HepG2 (cell line): Measurements from ENCODE around the gene SNX3. TPM values are rescaled to one million over a fixed set of nuclear protein-coding genes. Genes with fewer than 3 reads are reported as not detected.
A peak's percentile ranks its signal among the peaks of the same experiment; 100 is the strongest.

Experiments used
- ETV5 ChIP-seq: IDR thresholded peaks from 2 replicates; pipeline ENCODE4 v1.6.1; 2018; ENCODE audit warnings: missing biosample characterization, missing genetic modification reagents, inconsistent platforms, borderline replicate concordance
- FOXC1 ChIP-seq: sonication (generic); formaldehyde crosslinking; IDR thresholded peaks from 2 replicates; pipeline ENCODE4 v1.8.0; 2022; ENCODE audit warnings: mild to moderate bottlenecking, missing genetic modification reagents, borderline replicate concordance
- HDAC1 ChIP-seq: sonication (generic); formaldehyde crosslinking; IDR thresholded peaks from 2 replicates; pipeline ENCODE4 v1.5.1; 2020; ENCODE audit warnings: mild to moderate bottlenecking, missing genetic modification reagents
- HNRNPK ChIP-seq: fragments of 200-400 bp; formaldehyde crosslinking; IDR thresholded peaks from 2 replicates; pipeline ENCODE4 v1.6.1; 2018; ENCODE audit warnings: low read length, low read depth, moderate library complexity, mild to moderate bottlenecking; ENCODE audit not compliant: poor library complexity, severe bottlenecking
- JUNB ChIP-seq: sonication (generic); formaldehyde crosslinking; IDR thresholded peaks from 2 replicates; pipeline ENCODE4 v1.8.0; 2022; ENCODE audit warnings: missing genetic modification reagents, mild to moderate bottlenecking, borderline replicate concordance
- KMT2A ChIP-seq: sonication (generic); formaldehyde crosslinking; IDR thresholded peaks from 2 replicates; pipeline ENCODE4 v1.4.0; 2020; ENCODE audit warnings: missing genetic modification reagents
- NFKB2 ChIP-seq: sonication (generic); formaldehyde crosslinking; IDR thresholded peaks from 2 replicates; pipeline ENCODE4 v1.4.0; 2020; ENCODE audit warnings: missing genetic modification reagents, borderline replicate concordance
- NR2F1 ChIP-seq, 2 experiments: fragments of 450-650 bp in 1 of 2; formaldehyde crosslinking in 1 of 2; IDR thresholded peaks; 2 replicates each; pipeline versions ENCODE4 v1.5.0 to v1.6.1; 2016 to 2020; ENCODE audit warnings: mild to moderate bottlenecking in 1 of 2, missing compliant biosample characterization in 1 of 2, missing genetic modification reagents in 1 of 2, moderate library complexity in 1 of 2
- PAF1 ChIP-seq: IDR thresholded peaks from 2 replicates; pipeline ENCODE4 v1.6.1; 2016; ENCODE audit warnings: missing genetic modification reagents, missing compliant biosample characterization
- PCBP2 ChIP-seq: fragments of 200-400 bp; formaldehyde crosslinking; optimal IDR thresholded peaks from 2 replicates; pipeline ENCODE3; 2018; ENCODE audit warnings: low read length, low read depth; ENCODE audit not compliant: poor library complexity, severe bottlenecking
- RCOR2 ChIP-seq: IDR thresholded peaks from 2 replicates; pipeline ENCODE4 v1.6.1; 2016; ENCODE audit warnings: missing biosample characterization, missing genetic modification reagents
- REST ChIP-seq, 2 experiments: IDR thresholded peaks; 2 replicates each; pipeline ENCODE4 v1.6.1; 2011 to 2012; ENCODE audit warnings: low read length in 2 of 2, borderline replicate concordance in 1 of 2, low read depth in 1 of 2, mild to moderate bottlenecking in 1 of 2, moderate library complexity in 1 of 2
- SRY ChIP-seq: sonication (generic); formaldehyde crosslinking; IDR thresholded peaks from 2 replicates; pipeline ENCODE4 v1.8.0; 2022; ENCODE audit warnings: mild to moderate bottlenecking, missing genetic modification reagents
- ZFP1 ChIP-seq: IDR thresholded peaks from 2 replicates; pipeline ENCODE4 v1.6.1; 2016
- ZFP90 ChIP-seq: sonication (generic); formaldehyde crosslinking; IDR thresholded peaks from 2 replicates; pipeline ENCODE4 v1.8.0; 2022; ENCODE audit warnings: missing genetic modification reagents, mild to moderate bottlenecking, inconsistent platforms, borderline replicate concordance
- ZKSCAN1 ChIP-seq: fragments of 150-350 bp; IDR thresholded peaks from 2 replicates; pipeline ENCODE4 v1.6.1; 2014; ENCODE audit warnings: low read length
- ZNF17 ChIP-seq: sonication (generic); formaldehyde crosslinking; IDR thresholded peaks from 2 replicates; pipeline ENCODE4 v1.5.0; 2020; ENCODE audit warnings: mild to moderate bottlenecking, missing genetic modification reagents
- ZNF207 ChIP-seq: fragments of 450-650 bp; IDR thresholded peaks from 2 replicates; pipeline ENCODE4 v1.6.1; 2016; ENCODE audit warnings: antibody characterized with exemption, borderline replicate concordance
- ZNF556 ChIP-seq: sonication (generic); formaldehyde crosslinking; IDR thresholded peaks from 2 replicates; pipeline ENCODE4 v1.4.0; 2020; ENCODE audit warnings: mild to moderate bottlenecking, missing genetic modification reagents, borderline replicate concordance
- ZNF564 ChIP-seq: sonication (generic); formaldehyde crosslinking; IDR thresholded peaks from 2 replicates; pipeline ENCODE4 v1.8.1; 2023; ENCODE audit warnings: mild to moderate bottlenecking, missing genetic modification reagents
- ZNF737 ChIP-seq: sonication (generic); formaldehyde crosslinking; IDR thresholded peaks from 2 replicates; pipeline ENCODE4 v1.5.0; 2020; ENCODE audit warnings: missing genetic modification reagents, mild to moderate bottlenecking, borderline replicate concordance
- polyA plus RNA-seq, 8 experiments: library from polyadenylated mRNA; depleted of rRNA in 3 of 8; stranded (reverse) in 7 of 8; unstranded in 1 of 8; fragments of >200 nt; fragmentation: Illumina TruSeq in 4 of 8; extraction: Trizol in 4 of 8; gene quantifications; 2 replicates each; pipeline versions ENCODE4 v1.2.1 to v1.2.3, GENCODE V29; 2011 to 2016; ENCODE audit warnings: low read depth in 4 of 8, missing spikeins in 1 of 8, mixed read lengths in 1 of 8; ENCODE audit not compliant: insufficient read depth in 1 of 8
- total RNA-seq, 5 experiments: library from RNA; depleted of rRNA; stranded (reverse); fragments of >200 nt; fragmentation: Illumina TruSeq; extraction: Trizol; gene quantifications; 2 replicates each; pipeline ENCODE4 v1.2.3, GENCODE V29; 2016; ENCODE audit warnings: low read depth in 1 of 5
- TF ChIP-seq, protein P1 (sequence below): IDR thresholded peaks from 2 replicates; pipeline ENCODE4 v1.6.1; 2016; ENCODE audit warnings: low read depth
- TF ChIP-seq, protein P2 (sequence below): IDR thresholded peaks from 2 replicates; pipeline ENCODE4 v1.6.1; 2016; ENCODE audit warnings: missing compliant biosample characterization, missing genetic modification reagents, borderline replicate concordance
- TF ChIP-seq, protein P3 (sequence below): sonication (generic); formaldehyde crosslinking; IDR thresholded peaks from 2 replicates; pipeline ENCODE4 v1.8.0; 2022; ENCODE audit warnings: mild to moderate bottlenecking, missing genetic modification reagents, moderate library complexity

The SNX3 gene
- total and polyA plus RNA-seq, 2 of the 13 experiments (the other 11 are each of a cell fraction or from before 2014, with no cell fraction given), result 84.9 to 226 TPM

DNA sequence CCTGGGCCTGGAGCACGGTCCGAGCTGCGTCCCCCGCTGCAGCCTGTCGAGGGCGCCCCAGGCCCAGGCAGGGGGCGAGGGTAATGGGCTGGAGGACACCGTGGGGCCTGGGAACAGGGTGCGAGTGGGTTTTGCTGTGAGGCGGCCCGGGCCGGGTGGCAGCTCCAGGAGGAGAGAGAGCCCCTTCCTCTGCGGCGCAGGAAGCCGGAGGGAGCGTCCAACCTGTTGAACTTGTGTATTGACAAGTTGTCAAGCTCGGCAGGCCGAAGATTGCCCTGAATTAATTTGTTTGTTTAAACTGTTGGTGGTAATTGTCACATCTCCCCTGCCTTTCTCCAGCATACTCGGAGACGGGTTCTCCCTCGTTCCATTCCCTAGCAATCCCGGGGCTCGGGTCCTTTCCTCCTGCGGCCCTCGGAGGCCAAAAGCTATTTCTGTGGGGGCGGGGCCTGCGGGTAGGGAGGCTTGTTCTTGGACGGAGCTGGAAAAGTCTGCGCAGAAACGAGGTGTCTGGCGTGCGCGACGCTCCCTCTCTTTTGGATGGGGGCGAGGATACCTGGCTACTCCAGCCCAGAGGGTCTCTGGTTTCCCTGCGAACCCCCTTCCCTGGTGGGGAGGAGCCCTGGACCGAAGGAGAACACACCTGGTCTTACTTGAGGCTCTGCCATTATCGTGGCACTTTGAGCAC is 85.1 kb downstream of the SNX3 start (continued):
- TF ChIP-seq, protein P1, sequence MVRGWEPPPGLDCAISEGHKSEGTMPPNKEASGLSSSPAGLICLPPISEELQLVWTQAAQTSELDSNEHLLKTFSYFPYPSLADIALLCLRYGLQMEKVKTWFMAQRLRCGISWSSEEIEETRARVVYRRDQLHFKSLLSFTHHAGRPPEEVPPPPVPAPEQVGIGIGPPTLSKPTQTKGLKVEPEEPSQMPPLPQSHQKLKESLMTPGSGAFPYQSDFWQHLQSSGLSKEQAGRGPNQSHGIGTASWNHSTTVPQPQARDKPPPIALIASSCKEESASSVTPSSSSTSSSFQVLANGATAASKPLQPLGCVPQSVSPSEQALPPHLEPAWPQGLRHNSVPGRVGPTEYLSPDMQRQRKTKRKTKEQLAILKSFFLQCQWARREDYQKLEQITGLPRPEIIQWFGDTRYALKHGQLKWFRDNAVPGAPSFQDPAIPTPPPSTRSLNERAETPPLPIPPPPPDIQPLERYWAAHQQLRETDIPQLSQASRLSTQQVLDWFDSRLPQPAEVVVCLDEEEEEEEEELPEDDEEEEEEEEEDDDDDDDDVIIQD (CRISPR knock-in tag), result no peak
- TF ChIP-seq ZNF17 (CRISPR knock-in tag) (no peak), ZFP1 (no peak), NFKB2 (peak; percentile 54; the same call in 1 of the 2 replicates), ZNF737 (no peak), ZFP90 (CRISPR knock-in tag) (no peak), ZNF556 (CRISPR knock-in tag) (no peak), SRY (CRISPR knock-in tag) (no peak), PAF1 (CRISPR knock-in tag) (no peak), KMT2A (CRISPR knock-in tag) (no peak), FOXC1 (CRISPR knock-in tag) (no peak), PCBP2 (no peak), ETV5 (no peak), HNRNPK (no peak), ZNF564 (no peak), NR2F1 (CRISPR knock-in tag; IDR thresholded peaks at IDR 0.05) (no peak), JUNB (CRISPR knock-in tag) (no peak), HDAC1 (CRISPR knock-in tag) (0 out of 2 replicates have a peak, but pooled peaks have one; percentile 18), ZKSCAN1 (no peak), REST (IDR thresholded peaks at IDR 0.05; ENCODE audit: borderline replicate concordance in 1 of 2, low read depth in 1 of 2, low read length in 2 of 2) (no peak), RCOR2 (CRISPR knock-in tag) (no peak), ZNF207 (no peak)
- TF ChIP-seq, protein P2, sequence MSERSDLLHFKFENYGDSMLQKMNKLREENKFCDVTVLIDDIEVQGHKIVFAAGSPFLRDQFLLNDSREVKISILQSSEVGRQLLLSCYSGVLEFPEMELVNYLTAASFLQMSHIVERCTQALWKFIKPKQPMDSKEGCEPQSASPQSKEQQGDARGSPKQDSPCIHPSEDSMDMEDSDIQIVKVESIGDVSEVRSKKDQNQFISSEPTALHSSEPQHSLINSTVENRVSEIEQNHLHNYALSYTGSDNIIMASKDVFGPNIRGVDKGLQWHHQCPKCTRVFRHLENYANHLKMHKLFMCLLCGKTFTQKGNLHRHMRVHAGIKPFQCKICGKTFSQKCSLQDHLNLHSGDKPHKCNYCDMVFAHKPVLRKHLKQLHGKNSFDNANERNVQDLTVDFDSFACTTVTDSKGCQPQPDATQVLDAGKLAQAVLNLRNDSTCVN (CRISPR knock-in tag), result no peak
- TF ChIP-seq, protein P3, sequence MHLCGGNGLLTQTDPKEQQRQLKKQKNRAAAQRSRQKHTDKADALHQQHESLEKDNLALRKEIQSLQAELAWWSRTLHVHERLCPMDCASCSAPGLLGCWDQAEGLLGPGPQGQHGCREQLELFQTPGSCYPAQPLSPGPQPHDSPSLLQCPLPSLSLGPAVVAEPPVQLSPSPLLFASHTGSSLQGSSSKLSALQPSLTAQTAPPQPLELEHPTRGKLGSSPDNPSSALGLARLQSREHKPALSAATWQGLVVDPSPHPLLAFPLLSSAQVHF (CRISPR knock-in tag), result no peak
